Tibial nerve (tissue), 4 donors: Measurements from ENCODE around the gene BCAR1.

Experiments
- EP300 ChIP-seq, 2 donors: sonication (generic); formaldehyde crosslinking; IDR thresholded peaks; one replicate each; pipeline ENCODE4 v1.6.1; 2017; ENCODE audit warnings: antibody characterized with exemption in 2 of 2, mild to moderate bottlenecking in 1 of 2
- POLR2A ChIP-seq, 2 donors: fragments of 450-650 bp; IDR thresholded peaks; one replicate each; pipeline ENCODE4 v1.6.1; 2017; ENCODE audit warnings: antibody characterized with exemption in 2 of 2, mild to moderate bottlenecking in 2 of 2, moderate library complexity in 2 of 2
- TF ChIP-seq, protein P1 (sequence below), 5 experiments: fragments of 200-600 bp in 3 of 5; fragments of 450-650 bp in 2 of 5; sonication (generic) in 3 of 5; IDR thresholded peaks; one replicate each; pipeline ENCODE4 v1.5.1; 2016 to 2019; ENCODE audit warnings: antibody characterized with exemption in 5 of 5, mild to moderate bottlenecking in 3 of 5, moderate library complexity in 2 of 5

DNA sequence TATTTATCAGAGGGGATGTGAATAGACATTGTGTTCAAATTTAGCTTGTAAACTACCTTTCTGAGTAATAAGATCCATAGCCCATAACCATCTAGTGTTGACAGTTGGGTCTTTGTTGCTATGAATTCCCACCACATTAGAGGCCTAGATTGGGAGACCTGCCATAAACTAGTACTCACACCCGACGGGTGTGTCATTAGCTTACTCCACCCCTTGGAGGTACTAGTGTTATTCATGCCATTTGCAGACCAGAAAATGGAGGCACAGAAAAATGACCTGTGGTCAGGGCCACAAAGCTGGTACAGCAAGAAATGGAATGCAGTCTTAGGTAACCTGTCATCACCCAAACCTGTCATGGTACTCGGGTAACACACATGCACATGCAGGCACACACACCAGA lies 41.3 kb upstream of the BCAR1 start:
- TF ChIP-seq, protein P1, sequence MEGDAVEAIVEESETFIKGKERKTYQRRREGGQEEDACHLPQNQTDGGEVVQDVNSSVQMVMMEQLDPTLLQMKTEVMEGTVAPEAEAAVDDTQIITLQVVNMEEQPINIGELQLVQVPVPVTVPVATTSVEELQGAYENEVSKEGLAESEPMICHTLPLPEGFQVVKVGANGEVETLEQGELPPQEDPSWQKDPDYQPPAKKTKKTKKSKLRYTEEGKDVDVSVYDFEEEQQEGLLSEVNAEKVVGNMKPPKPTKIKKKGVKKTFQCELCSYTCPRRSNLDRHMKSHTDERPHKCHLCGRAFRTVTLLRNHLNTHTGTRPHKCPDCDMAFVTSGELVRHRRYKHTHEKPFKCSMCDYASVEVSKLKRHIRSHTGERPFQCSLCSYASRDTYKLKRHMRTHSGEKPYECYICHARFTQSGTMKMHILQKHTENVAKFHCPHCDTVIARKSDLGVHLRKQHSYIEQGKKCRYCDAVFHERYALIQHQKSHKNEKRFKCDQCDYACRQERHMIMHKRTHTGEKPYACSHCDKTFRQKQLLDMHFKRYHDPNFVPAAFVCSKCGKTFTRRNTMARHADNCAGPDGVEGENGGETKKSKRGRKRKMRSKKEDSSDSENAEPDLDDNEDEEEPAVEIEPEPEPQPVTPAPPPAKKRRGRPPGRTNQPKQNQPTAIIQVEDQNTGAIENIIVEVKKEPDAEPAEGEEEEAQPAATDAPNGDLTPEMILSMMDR (IDR thresholded peaks at IDR 0.05): no peak
- TF ChIP-seq POLR2A (IDR thresholded peaks at IDR 0.05) (no peak), EP300 (IDR thresholded peaks at IDR 0.05) (no peak)
